Neural cell (in vitro differentiated cells): ENCODE results near the gene ABCA1. TPM values are rescaled to one million over a fixed set of nuclear protein-coding genes. Genes with fewer than 3 reads are reported as not detected.

Source experiments
- H2AFZ ChIP-seq: fragments of 200-600, 300-800 bp; sonication (generic), shearing (Covaris generic); 2 replicates; pipeline ENCODE4 v1.6.0; 2014; ENCODE audit warnings: low read depth, mild to moderate bottlenecking, antibody characterized with exemption, low read length, moderate library complexity
- H3F3A ChIP-seq: fragments of 200-600 bp; shearing (Covaris generic); 2 replicates; pipeline ENCODE4 v1.6.1; 2016; ENCODE audit warnings: mild to moderate bottlenecking, moderate library complexity, mixed read lengths, antibody characterized with exemption, low read length; ENCODE audit not compliant: insufficient read depth, poor library complexity, severe bottlenecking
- H3K27ac ChIP-seq: fragments of 200-600, 300-800 bp; sonication (generic), shearing (Covaris generic); 2 replicates; pipeline ENCODE4 v1.5.1; 2014; ENCODE audit warnings: mild to moderate bottlenecking, low read length, moderate library complexity
- H3K27me3 ChIP-seq: fragments of 300-800, 200-600 bp; sonication (generic), shearing (Covaris generic); 2 replicates; pipeline ENCODE4 v1.6.0; 2014; ENCODE audit warnings: mild to moderate bottlenecking, low read depth, low read length, moderate library complexity; ENCODE audit not compliant: insufficient read depth
- H3K36me3 ChIP-seq: fragments of 300-800, 200-600 bp; sonication (generic), shearing (Covaris generic); 2 replicates; pipeline ENCODE4 v1.5.1; 2014; ENCODE audit warnings: mild to moderate bottlenecking, antibody characterized with exemption, low read length, moderate library complexity; ENCODE audit not compliant: insufficient read depth
- H3K4me2 ChIP-seq: fragments of 300-800, 200-600 bp; sonication (generic), shearing (Covaris generic); 2 replicates; pipeline ENCODE4 v1.6.0; 2014; ENCODE audit warnings: mild to moderate bottlenecking, low read length
- H3K4me3 ChIP-seq: fragments of 300-800, 200-600 bp; sonication (generic), shearing (Covaris generic); 2 replicates; pipeline ENCODE4 v1.5.1; 2014; ENCODE audit warnings: mild to moderate bottlenecking, low read length, moderate library complexity
- H3K79me2 ChIP-seq: fragments of 200-600 bp; shearing (Covaris generic); replicated peaks from 2 replicates; pipeline ENCODE4 v1.6.0; 2014; ENCODE audit warnings: mild to moderate bottlenecking, low read length, moderate library complexity; ENCODE audit not compliant: insufficient read depth
- H3K9ac ChIP-seq: fragments of 300-800, 200-600 bp; sonication (generic), shearing (Covaris generic); 2 replicates; pipeline ENCODE4 v1.6.1; 2016; ENCODE audit warnings: mild to moderate bottlenecking, low read length, mixed read lengths
- H3K9me2 ChIP-seq: fragments of 200-600 bp; shearing (Covaris generic); 2 replicates; pipeline ENCODE4 v1.6.1; 2016; ENCODE audit warnings: mild to moderate bottlenecking, low read length, mixed read lengths; ENCODE audit not compliant: insufficient read depth
- H3K9me3 ChIP-seq: fragments of 200-600, 300-800 bp; sonication (generic), shearing (Covaris generic); 2 replicates; pipeline ENCODE4 v1.6.1; 2016; ENCODE audit warnings: mild to moderate bottlenecking, mixed run types, low read length, moderate library complexity, mixed read lengths
- H4K20me1 ChIP-seq: fragments of 200-600 bp; shearing (Covaris generic); 2 replicates; pipeline ENCODE4 v1.6.1; 2016; ENCODE audit warnings: mild to moderate bottlenecking, mixed run types; ENCODE audit not compliant: insufficient read depth
- EP300 ChIP-seq: fragments of 450-650 bp; conservative IDR thresholded peaks from 2 replicates; pipeline ENCODE4 v1.6.1; 2014; ENCODE audit warnings: antibody characterized with exemption, mild to moderate bottlenecking, moderate library complexity; ENCODE audit not compliant: poor library complexity, severe bottlenecking
- EZH2 ChIP-seq: fragments of 200-600, 300-800 bp; shearing (Covaris generic), sonication (generic); IDR thresholded peaks from 2 replicates; pipeline ENCODE4 v1.6.1; 2014; ENCODE audit warnings: antibody characterized with exemption, low read length, borderline replicate concordance, mild to moderate bottlenecking; ENCODE audit not compliant: insufficient read depth, poor library complexity, severe bottlenecking
- MXI1 ChIP-seq: fragments of 450-650 bp; conservative IDR thresholded peaks from 2 replicates; pipeline ENCODE4 v1.6.1; 2014; ENCODE audit warnings: antibody characterized with exemption, mild to moderate bottlenecking; ENCODE audit not compliant: poor library complexity, severe bottlenecking
- POLR2AphosphoS5 ChIP-seq: IDR thresholded peaks from 2 replicates; pipeline ENCODE4 v1.6.1; 2012
- RAD21 ChIP-seq: fragments of 450-650 bp; conservative IDR thresholded peaks from 2 replicates; pipeline ENCODE4 v1.6.1; 2014; ENCODE audit warnings: antibody characterized with exemption, mild to moderate bottlenecking, moderate library complexity
- REST ChIP-seq: IDR thresholded peaks from 2 replicates; pipeline ENCODE4 v1.6.1; 2012; ENCODE audit warnings: borderline replicate concordance
- SMC3 ChIP-seq: fragments of 450-650 bp; conservative IDR thresholded peaks from 2 replicates; pipeline ENCODE4 v1.6.1; 2014; ENCODE audit warnings: antibody characterized with exemption, mild to moderate bottlenecking, moderate library complexity; ENCODE audit not compliant: poor library complexity
- TAF1 ChIP-seq: IDR thresholded peaks from 2 replicates; pipeline ENCODE4 v1.6.1; 2012; ENCODE audit warnings: low read depth
- polyA plus RNA-seq: library from polyadenylated mRNA; depleted of rRNA; stranded (reverse); fragments of >200 nt; gene quantifications from 2 replicates; pipeline ENCODE4 v1.2.3, GENCODE V29; 2014
- TF ChIP-seq, protein P1 (sequence below): fragments of 450-650 bp; IDR thresholded peaks from 2 replicates; pipeline ENCODE4 v1.5.1; 2014; ENCODE audit warnings: antibody characterized with exemption, mild to moderate bottlenecking, moderate library complexity; ENCODE audit not compliant: poor library complexity, severe bottlenecking

ABCA1 gene
- polyA plus RNA-seq, 1 donor from 2014 or later = 5.2 TPM

- Histone ChIP-seq H3K9ac (no peak overlapping the region), H4K20me1 (no peaks in the 10 kb centered on the region), H2AFZ (no peak overlapping the region), H3K9me3 (no peaks in the 10 kb centered on the region), H3K27ac (no peak overlapping the region), H3K9me2 (no peaks in the 10 kb centered on the region), H3K36me3 (no peaks in the 10 kb centered on the region), H3K79me2 (no peaks in the 10 kb centered on the region), H3K27me3 (no peaks in the 10 kb centered on the region), H3K4me3 (no peak overlapping the region), H3F3A (no peaks in the 10 kb centered on the region), H3K4me2 (no peak overlapping the region)
- TF ChIP-seq RAD21 (no peak), POLR2AphosphoS5 (no peak), EP300 (no peak), REST (no peak)
Observed at GRCh38 chr9:104961701-104962359, 33.9 kb upstream of the ABCA1 start.

GRCh38 chr9:104961238-104961637 lies 33.3 kb upstream of the ABCA1 start:
- Histone ChIP-seq H3K79me2 (no peaks in the 10 kb centered on the region), H3K9ac (no peak overlapping the region), H3K9me3 (no peaks in the 10 kb centered on the region), H2AFZ (no peak overlapping the region), H3K27ac (no peak overlapping the region), H3K4me3 (no peak overlapping the region), H3K4me2 (no peak overlapping the region), H3K27me3 (no peaks in the 10 kb centered on the region), H3F3A (no peaks in the 10 kb centered on the region), H3K36me3 (no peaks in the 10 kb centered on the region), H3K9me2 (no peaks in the 10 kb centered on the region), H4K20me1 (no peaks in the 10 kb centered on the region)
- TF ChIP-seq REST = no peak
- TF ChIP-seq TAF1 = no peak
- no peak for TF ChIP-seq POLR2AphosphoS5

DNA sequence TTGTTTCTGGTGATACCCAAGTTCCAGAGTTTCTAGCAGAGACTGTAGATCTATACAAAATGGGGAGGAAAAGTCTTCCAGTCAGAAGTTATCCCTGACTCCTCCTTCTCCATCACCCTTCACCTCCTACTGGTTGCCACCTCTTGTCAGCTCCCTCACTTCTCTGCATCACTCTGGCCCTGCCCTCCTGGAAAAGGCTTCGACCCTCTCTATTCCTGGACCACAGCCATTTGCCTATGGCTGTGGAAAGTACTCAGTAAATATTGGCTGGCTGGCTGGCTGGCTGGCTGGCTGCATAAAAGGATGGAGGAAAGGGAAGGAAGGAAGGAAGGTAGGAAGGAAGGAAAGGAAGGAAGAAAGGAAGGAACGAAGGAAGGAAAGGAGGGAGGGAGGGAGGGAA lies 32.7 kb upstream of the ABCA1 start:
- no peaks in the 10 kb centered on the region for H3K27me3 ChIP-seq
- H3K9ac ChIP-seq = no peak overlapping the region
- H3K27ac ChIP-seq = no peak overlapping the region
- no peaks in the 10 kb centered on the region for H3K79me2 ChIP-seq
- H3K9me3 ChIP-seq = no peaks in the 10 kb centered on the region
- H4K20me1 ChIP-seq = no peaks in the 10 kb centered on the region
- TF ChIP-seq MXI1 = no peak
- TF ChIP-seq REST = no peak
- TF ChIP-seq SMC3 = no peak
- TF ChIP-seq EZH2 = no peak
- TF ChIP-seq POLR2AphosphoS5 = no peak
- no peak for TF ChIP-seq TAF1
- no peak for TF ChIP-seq RAD21
- TF ChIP-seq, protein P1, sequence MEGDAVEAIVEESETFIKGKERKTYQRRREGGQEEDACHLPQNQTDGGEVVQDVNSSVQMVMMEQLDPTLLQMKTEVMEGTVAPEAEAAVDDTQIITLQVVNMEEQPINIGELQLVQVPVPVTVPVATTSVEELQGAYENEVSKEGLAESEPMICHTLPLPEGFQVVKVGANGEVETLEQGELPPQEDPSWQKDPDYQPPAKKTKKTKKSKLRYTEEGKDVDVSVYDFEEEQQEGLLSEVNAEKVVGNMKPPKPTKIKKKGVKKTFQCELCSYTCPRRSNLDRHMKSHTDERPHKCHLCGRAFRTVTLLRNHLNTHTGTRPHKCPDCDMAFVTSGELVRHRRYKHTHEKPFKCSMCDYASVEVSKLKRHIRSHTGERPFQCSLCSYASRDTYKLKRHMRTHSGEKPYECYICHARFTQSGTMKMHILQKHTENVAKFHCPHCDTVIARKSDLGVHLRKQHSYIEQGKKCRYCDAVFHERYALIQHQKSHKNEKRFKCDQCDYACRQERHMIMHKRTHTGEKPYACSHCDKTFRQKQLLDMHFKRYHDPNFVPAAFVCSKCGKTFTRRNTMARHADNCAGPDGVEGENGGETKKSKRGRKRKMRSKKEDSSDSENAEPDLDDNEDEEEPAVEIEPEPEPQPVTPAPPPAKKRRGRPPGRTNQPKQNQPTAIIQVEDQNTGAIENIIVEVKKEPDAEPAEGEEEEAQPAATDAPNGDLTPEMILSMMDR = no peak
- TF ChIP-seq EP300 = no peak
- H3K9me2 ChIP-seq = no peaks in the 10 kb centered on the region
- H3F3A ChIP-seq = no peaks in the 10 kb centered on the region
- no peak overlapping the region for H3K4me3 ChIP-seq
- H2AFZ ChIP-seq = no peak overlapping the region
- H3K36me3 ChIP-seq = no peaks in the 10 kb centered on the region
- no peak overlapping the region for H3K4me2 ChIP-seq
